ENCODE data around the gene EGFLAM. TPM values are rescaled to one million over a fixed set of nuclear protein-coding genes. Genes with fewer than 3 reads are reported as not detected.
"Not testable (repeated sequence)": the region's sequence is repeated elsewhere in the genome, so short reads cannot be mapped to it uniquely, and the experiment has no call there.

Gene EGFLAM
- total RNA-seq, 1 experiment from 2014 or later, result 1.1 TPM

GRCh38 chr5:38331831-38332230 lies 73.5 kb downstream of the EGFLAM start (continued):
- TF ChIP-seq ZSCAN18 (CRISPR knock-in tag; IDR thresholded peaks at IDR 0.05), result no peak
- no peak for TF ChIP-seq NR1H2 (CRISPR knock-in tag; IDR thresholded peaks at IDR 0.05)
- no peak for TF ChIP-seq E2F4 (CRISPR knock-in tag; IDR thresholded peaks at IDR 0.05; ENCODE audit: borderline replicate concordance, low read depth)
- no peak for TF ChIP-seq NFATC4 (CRISPR knock-in tag; IDR thresholded peaks at IDR 0.05)

GRCh38 chr5:38333181-38333580 lies 74.8 kb downstream of the EGFLAM start:
- ATAC-seq; DNase-seq (ENCODE audit: low spot score); CTCF ChIA-PET; H3K27ac Mint-ChIP-seq; H3K4me1 Mint-ChIP-seq; H3K4me3 Mint-ChIP-seq; H3K27me3 Mint-ChIP-seq (ENCODE audit: low read depth); POLR2A ChIA-PET: not testable (repeated sequence)
- Mint-ChIP-seq H3K36me3 (peaks cover 15% of the 10 kb centered on the region), H3K9me3 (peaks cover 22% of the 10 kb centered on the region)

- H3K9me3 Mint-ChIP-seq, result peaks cover 3% of the 10 kb centered on the region
- TF ChIP-seq ATF1 (CRISPR knock-in tag; IDR thresholded peaks at IDR 0.05), result no peak
- no peak for TF ChIP-seq RELA (CRISPR knock-in tag; IDR thresholded peaks at IDR 0.05; ENCODE audit: borderline replicate concordance)
- no peak for TF ChIP-seq ZNF423 (CRISPR knock-in tag; IDR thresholded peaks at IDR 0.05)
- no peak for TF ChIP-seq GABPB1 (CRISPR knock-in tag; IDR thresholded peaks at IDR 0.05)
- TF ChIP-seq ESRRA (CRISPR knock-in tag; IDR thresholded peaks at IDR 0.05; ENCODE audit: borderline replicate concordance), result no peak
- TF ChIP-seq SMAD4 (CRISPR knock-in tag; IDR thresholded peaks at IDR 0.05), result no peak
- no peak for TF ChIP-seq CREM (CRISPR knock-in tag; IDR thresholded peaks at IDR 0.05)
- TF ChIP-seq ELF4 (CRISPR knock-in tag; IDR thresholded peaks at IDR 0.05; ENCODE audit: low read depth), result no peak
- no peak for TF ChIP-seq ZNF512 (CRISPR knock-in tag; IDR thresholded peaks at IDR 0.05; ENCODE audit: borderline replicate concordance)
- no peak for TF ChIP-seq NR2C2 (CRISPR knock-in tag; IDR thresholded peaks at IDR 0.05)
- no peak for TF ChIP-seq PRDM15 (CRISPR knock-in tag; IDR thresholded peaks at IDR 0.05)
- no peak for TF ChIP-seq ATF2 (CRISPR knock-in tag; IDR thresholded peaks at IDR 0.05; ENCODE audit: borderline replicate concordance, low read depth)
- TF ChIP-seq IRF1 (CRISPR knock-in tag; IDR thresholded peaks at IDR 0.05), result no peak
- no peak for TF ChIP-seq NFE2L1 (CRISPR knock-in tag; IDR thresholded peaks at IDR 0.05)
- ATAC-seq, result no peak
- H3K27ac Mint-ChIP-seq, result no peak overlapping the region
- no peaks in the 10 kb centered on the region; the same call in 1 of the 2 replicates for H3K4me1 Mint-ChIP-seq
- H3K36me3 Mint-ChIP-seq, result peaks cover 3% of the 10 kb centered on the region
- ChIA-PET CTCF (no interaction called here), POLR2A (no interaction called here)
- H3K27me3 Mint-ChIP-seq (ENCODE audit: low read depth), result no peaks in the 10 kb centered on the region
- no peak for DNase-seq (ENCODE audit: low spot score)
- H3K4me3 Mint-ChIP-seq, result no peak overlapping the region
These were observed 80.1 kb downstream of the EGFLAM start for GRCh38 chr5:38338455-38338854.
